Stimulated activated naive CD8-positive, alpha-beta T cell treated with anti-CD3 and anti-CD28 coated beads, Interleukin-15, Interleukin-2, amounts not matched to agents 100 U/mL and 50 U/mL, for 24 hours (primary cell): ENCODE data around the gene POU6F1.
"Not testable (repeated sequence)": the region's sequence is repeated elsewhere in the genome, so short reads cannot be mapped to it uniquely, and the experiment has no call there.

Experiments
- ATAC-seq: fragments of 150-1000 bp; cut with Tn5 transposase; one replicate; pipeline ENCODE4 v1.10.0; 2021
- DNase-seq: peaks from one replicate; pipeline ENCODE4 v3.0.0; 2021

POU6F1 gene, protein sequence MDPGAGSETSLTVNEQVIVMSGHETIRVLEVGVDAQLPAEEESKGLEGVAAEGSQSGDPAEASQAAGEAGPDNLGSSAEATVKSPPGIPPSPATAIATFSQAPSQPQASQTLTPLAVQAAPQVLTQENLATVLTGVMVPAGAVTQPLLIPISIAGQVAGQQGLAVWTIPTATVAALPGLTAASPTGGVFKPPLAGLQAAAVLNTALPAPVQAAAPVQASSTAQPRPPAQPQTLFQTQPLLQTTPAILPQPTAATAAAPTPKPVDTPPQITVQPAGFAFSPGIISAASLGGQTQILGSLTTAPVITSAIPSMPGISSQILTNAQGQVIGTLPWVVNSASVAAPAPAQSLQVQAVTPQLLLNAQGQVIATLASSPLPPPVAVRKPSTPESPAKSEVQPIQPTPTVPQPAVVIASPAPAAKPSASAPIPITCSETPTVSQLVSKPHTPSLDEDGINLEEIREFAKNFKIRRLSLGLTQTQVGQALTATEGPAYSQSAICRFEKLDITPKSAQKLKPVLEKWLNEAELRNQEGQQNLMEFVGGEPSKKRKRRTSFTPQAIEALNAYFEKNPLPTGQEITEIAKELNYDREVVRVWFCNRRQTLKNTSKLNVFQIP

DNA sequence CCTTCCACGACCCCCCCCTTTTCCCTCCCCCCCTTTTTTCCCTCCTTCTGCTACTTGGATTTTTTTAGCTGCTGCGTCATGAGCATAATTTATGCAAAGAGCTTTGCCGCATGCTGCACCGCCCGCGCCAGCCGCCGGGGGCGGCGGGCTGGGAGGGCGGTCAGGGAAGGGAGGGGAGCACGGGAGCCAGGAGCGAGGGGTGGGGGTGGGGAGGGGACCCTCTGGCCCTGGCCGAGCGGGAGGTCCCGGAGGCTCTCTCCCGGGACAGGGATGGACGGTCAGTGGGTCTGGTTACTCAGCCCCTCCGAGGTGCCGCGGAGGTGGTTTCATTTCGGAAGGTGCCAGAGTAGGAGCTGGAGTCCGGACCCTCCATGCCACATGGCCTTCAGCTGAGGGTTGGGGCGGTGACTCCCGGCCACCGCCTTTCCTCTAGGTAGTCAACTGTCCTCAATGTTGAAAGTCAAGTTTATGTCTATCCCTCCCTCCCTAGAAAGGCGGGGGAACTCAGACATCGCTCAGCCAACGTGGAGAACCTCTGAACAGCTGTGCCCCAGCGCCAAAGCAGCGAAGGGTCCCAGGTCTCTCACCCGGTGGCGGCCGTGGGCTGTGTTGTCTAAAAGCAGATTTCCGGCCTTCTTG lies at the start of gene POU6F1:
Gene POU6F1 (minus strand): TSS at position 95 of the 639 bp plus-strand sequence. CDS start 11,226 bp downstream, outside the sequence.
- peak; percentile 80 for ATAC-seq
- peak; percentile 71 for DNase-seq

DNA sequence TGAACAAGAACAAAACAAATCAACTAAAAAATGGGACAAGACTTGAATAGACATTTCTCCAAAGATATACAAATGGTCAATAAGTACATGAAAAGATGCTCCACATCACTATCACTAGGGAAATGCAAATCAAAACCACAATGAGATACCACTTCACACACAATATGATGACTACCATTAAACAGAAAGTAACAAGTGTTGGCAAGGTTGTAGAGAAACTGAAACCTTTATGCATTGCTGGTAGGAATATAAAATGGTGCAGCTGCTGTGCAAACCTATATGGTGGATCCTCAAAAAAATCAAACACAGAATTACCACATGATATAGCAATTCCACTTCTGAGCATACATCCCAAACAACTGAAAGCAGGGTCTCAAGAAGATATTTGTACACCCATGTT lies 47.2 kb upstream of the POU6F1 start:
- peak; percentile 76 for ATAC-seq
- DNase-seq, result no peak

- ATAC-seq, result no peak
- no peak for DNase-seq
These were observed 46.4 kb upstream of the POU6F1 start for GRCh38 chr12:51264297-51264696.

GRCh38 chr12:51263341-51263740 lies 45.5 kb upstream of the POU6F1 start:
- ATAC-seq, result no peak
- DNase-seq, result no peak

GRCh38 chr12:51262758-51263177 lies 44.9 kb upstream of the POU6F1 start:
- ATAC-seq (peak; percentile 30), DNase-seq (peak; percentile 41)

GRCh38 chr12:51259600-51259999 lies 41.7 kb upstream of the POU6F1 start:
- not testable (repeated sequence) for ATAC-seq, DNase-seq

DNA sequence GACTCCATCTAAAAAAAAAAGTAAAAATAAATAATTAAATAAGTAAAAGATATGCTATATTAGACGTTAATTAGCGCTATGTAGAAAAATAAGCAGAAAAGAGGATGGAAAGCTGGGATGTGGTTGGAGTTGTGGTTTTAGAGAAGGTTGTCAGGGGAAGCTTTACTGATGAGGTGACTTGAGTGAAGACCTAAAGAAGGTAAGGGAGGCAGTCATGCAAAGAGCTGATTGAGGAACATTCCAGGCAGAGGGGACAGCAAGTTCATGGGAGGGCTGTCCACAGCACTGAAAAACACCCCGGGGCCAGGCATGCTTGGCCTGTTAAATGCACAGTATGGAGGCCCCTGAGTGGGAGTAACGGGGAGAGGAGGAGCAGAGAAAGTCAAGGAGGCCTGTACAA lies 36.7 kb upstream of the POU6F1 start:
- DNase-seq, result no peak

GRCh38 chr12:51253276-51253675 lies 35.4 kb upstream of the POU6F1 start:
- DNase-seq, result no peak
- ATAC-seq, result no peak

More for the DNA sequence above, 36.7 kb upstream of the POU6F1 start:
- ATAC-seq, result no peak

DNA sequence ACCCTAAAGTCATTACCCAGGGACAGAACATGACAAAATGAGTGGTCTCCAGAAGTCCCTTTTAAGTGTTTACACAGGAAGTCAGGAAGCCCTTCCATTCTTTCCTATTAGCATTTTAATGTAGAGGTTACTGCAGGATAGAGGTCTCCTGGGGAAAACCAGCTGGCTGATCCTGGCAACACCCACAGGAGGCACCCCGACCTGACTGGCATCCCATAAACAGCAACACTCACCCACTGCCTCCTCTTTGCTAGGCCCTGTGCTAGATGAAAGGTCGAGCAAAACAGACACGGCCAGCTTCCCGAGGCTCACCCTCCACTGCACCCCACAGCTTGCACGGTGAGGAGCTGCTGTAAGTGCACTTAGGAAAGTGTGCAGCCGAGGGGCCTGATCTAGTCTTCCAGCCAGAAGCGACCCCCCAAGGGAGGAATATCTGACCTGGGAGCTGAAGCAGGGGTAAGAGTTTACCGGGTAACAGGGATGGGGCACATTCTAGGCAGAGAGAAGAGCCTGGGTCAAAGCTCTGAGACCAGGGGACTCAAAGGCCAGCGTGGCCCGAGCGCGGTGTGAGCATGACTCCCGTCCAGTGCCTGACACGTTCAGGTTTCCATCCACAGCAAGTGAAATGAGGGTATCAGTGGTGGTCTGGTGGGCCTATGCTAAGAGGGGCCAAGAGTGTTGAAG lies 29.8 kb upstream of the POU6F1 start:
- ATAC-seq (peak; percentile 26), DNase-seq (no peak)

- DNase-seq, result peak; percentile 30
- peak; percentile 62 for ATAC-seq
These were observed 28.5 kb upstream of the POU6F1 start for GRCh38 chr12:51246254-51246853.

- ATAC-seq (no peak), DNase-seq (no peak)
These were observed 27.8 kb upstream of the POU6F1 start for GRCh38 chr12:51245476-51246253.

GRCh38 chr12:51244269-51244668 lies 26.4 kb upstream of the POU6F1 start:
- ATAC-seq (no peak), DNase-seq (no peak)

GRCh38 chr12:51242876-51243275 lies 25.0 kb upstream of the POU6F1 start:
- DNase-seq, result no peak
- ATAC-seq, result no peak

GRCh38 chr12:51242120-51242519 lies 24.3 kb upstream of the POU6F1 start:
- no peak for DNase-seq
- ATAC-seq, result no peak

DNA sequence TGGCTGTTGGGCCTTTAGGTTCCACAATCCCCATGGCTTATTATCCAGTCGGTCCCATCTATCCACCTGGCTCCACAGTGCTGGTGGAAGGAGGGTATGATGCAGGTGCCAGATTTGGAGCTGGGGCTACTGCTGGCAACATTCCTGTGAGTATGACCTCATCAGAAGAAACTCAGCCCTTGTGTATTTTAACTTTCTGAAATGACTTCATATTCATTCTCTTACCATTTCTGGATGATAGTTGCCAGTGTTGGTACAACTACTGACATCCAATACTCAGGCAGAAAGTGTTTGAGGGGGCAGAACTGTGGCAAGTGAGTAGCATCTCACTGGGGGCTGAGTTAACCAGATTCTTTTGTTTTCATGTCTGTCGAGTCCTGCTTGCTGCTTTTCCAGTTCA lies 23.1 kb upstream of the POU6F1 start:
- DNase-seq, result no peak

GRCh38 chr12:51238510-51239334 lies 20.9 kb upstream of the POU6F1 start, which contains the start of gene DAZAP2:
Gene DAZAP2, plus strand, starts transcription at chr12:51238826. Its CDS starts 82 bp downstream, at chr12:51238908.
- DNase-seq (peak; percentile 97), ATAC-seq (peak; percentile 95)

More for the DNA sequence above, 23.1 kb upstream of the POU6F1 start:
- ATAC-seq, result no peak

DNA sequence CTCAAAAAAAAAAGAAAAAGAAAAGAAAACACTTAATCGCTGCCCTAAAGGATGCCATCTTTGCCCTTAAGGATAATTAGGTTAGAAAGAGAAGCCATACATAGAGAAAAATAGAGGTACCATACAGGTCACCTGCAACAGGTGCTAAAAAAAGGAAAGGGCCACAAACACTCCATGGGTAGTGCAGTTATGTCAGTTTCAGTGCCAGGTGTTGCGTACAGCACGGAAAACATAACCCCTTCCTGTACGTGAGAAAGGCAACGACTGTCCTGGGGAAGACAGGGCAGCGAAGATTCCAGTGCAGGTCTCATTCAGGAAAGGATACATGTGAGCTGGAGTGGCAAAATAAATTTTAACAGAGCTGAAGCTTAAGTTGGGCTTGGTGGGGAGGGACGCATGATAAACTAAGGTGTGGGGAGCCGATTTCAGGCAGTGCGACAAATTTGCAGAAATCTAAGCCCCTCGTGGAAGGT lies 20.2 kb upstream of the POU6F1 start:
- ATAC-seq (no peak), DNase-seq (no peak)

DNA sequence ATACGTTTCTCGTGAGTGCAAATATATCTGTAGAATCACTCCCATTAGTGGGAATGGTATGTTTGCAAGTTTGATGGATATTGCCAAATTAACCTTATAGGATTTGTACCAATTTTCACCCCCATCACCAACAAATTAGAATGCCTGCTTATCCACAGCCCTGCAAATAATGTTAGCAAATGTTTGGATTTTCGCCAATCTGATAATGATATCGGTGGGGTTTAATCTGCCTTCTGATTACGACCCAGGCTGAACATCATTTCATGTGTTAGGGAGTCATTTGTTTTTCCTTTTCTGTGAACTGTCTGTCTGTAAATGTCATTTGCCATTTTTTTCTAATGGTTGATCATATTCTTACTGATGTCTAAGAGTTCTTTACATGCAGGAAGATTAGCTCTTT lies 16.7 kb upstream of the POU6F1 start:
- DNase-seq (no peak), ATAC-seq (no peak)

- no peak for ATAC-seq
- DNase-seq, result no peak
These were observed 14.8 kb upstream of the POU6F1 start for GRCh38 chr12:51232642-51233041.
